IMR-90 (cell line): ENCODE data around the gene F2. TPM values are rescaled to one million over a fixed set of nuclear protein-coding genes. Genes with fewer than 3 reads are reported as not detected.

Source experiments
- ATAC-seq: fragments of 200-7000 bp; cut with Tn5 transposase; 2 replicates; pipeline ENCODE4 v1.9.1; 2020; ENCODE audit warnings: low read depth, mild to moderate bottlenecking, moderate library complexity
- BruUV-seq: library from RNA; stranded (reverse); fragments of 400-500 nt; replicated peaks from 2 replicates; lab custom pipeline; 2021; lab: Mats Ljungman, UMichigan
- CTCF ChIA-PET: fragments of 300-600 bp; formaldehyde crosslinking; extraction: SDS; loops from one replicate; lab custom pipeline; 2021; ENCODE audit warnings: antibody characterized with exemption; lab: Yijun Ruan, JAX
- POLR2A ChIA-PET: fragments of 300-600 bp; sonication (Branson Sonifier 250); formaldehyde crosslinking; loops from one replicate; lab custom pipeline; 2022; ENCODE audit warnings: antibody characterized with exemption; ENCODE audit not compliant: unreplicated experiment; lab: Charles Lee
- DNase-seq: peaks from one replicate; pipeline ENCODE4 v3.0.0; 2013
- H2AFZ ChIP-seq: replicated peaks from 2 replicates; pipeline ENCODE3; 2013; ENCODE audit warnings: low read length, mild to moderate bottlenecking; ENCODE audit not compliant: poor library complexity
- H2AK5ac ChIP-seq: 2 replicates; pipeline ENCODE4 v1.6.1; 2013; ENCODE audit warnings: low read depth, low read length, inconsistent platforms
- H2AK9ac ChIP-seq: replicated peaks from 2 replicates; pipeline ENCODE3; 2013; ENCODE audit warnings: mild to moderate bottlenecking, low read depth, low read length, moderate library complexity; ENCODE audit not compliant: poor library complexity
- H2BK120ac ChIP-seq: 2 replicates; pipeline ENCODE4 v1.6.1; 2013; ENCODE audit warnings: low read depth, low read length, inconsistent platforms
- H2BK15ac ChIP-seq: 3 replicates; pipeline ENCODE4 v1.6.1; 2013; ENCODE audit warnings: low read depth, low read length, inconsistent platforms
- H2BK20ac ChIP-seq: 2 replicates; pipeline ENCODE4 v1.6.1; 2013; ENCODE audit warnings: low read depth, mild to moderate bottlenecking, inconsistent platforms, low read length, moderate library complexity
- H2BK5ac ChIP-seq: 2 replicates; pipeline ENCODE4 v1.6.1; 2013; ENCODE audit warnings: mild to moderate bottlenecking, low read depth, low read length, inconsistent platforms; ENCODE audit not compliant: poor library complexity, severe bottlenecking
- H3K14ac ChIP-seq: replicated peaks from 2 replicates; pipeline ENCODE4 v1.6.1; 2013; ENCODE audit warnings: low read depth, low read length, inconsistent platforms
- H3K18ac ChIP-seq: 2 replicates; pipeline ENCODE4 v1.6.1; 2013; ENCODE audit warnings: low read depth, low read length, control low read depth
- H3K23ac ChIP-seq: 2 replicates; pipeline ENCODE4 v1.6.1; 2013; ENCODE audit warnings: low read depth, low read length, inconsistent platforms
- H3K27ac ChIP-seq: 2 replicates; pipeline ENCODE4 v1.5.1; 2013; ENCODE audit warnings: mild to moderate bottlenecking, control low read depth, low read length; ENCODE audit not compliant: insufficient read depth
- H3K27me3 ChIP-seq: 2 replicates; pipeline ENCODE4 v1.6.1; 2013; ENCODE audit warnings: low read length; ENCODE audit not compliant: control insufficient read depth, insufficient read depth
- H3K36me3 ChIP-seq: 2 replicates; pipeline ENCODE4 v1.6.1; 2013; ENCODE audit warnings: low read length, mixed read lengths; ENCODE audit not compliant: control insufficient read depth, insufficient read depth
- H3K4ac ChIP-seq: 2 replicates; pipeline ENCODE4 v1.6.1; 2013; ENCODE audit warnings: low read depth, low read length, inconsistent platforms
- H3K4me1 ChIP-seq: 2 replicates; pipeline ENCODE4 v1.6.1; 2013; ENCODE audit warnings: low read length, mixed read lengths; ENCODE audit not compliant: control insufficient read depth, insufficient read depth
- H3K4me2 ChIP-seq: 2 replicates; pipeline ENCODE4 v1.6.1; 2013; ENCODE audit warnings: low read depth, mild to moderate bottlenecking, control low read depth, low read length, moderate library complexity
- H3K4me3 ChIP-seq: 2 replicates; pipeline ENCODE4 v1.5.1; 2013; ENCODE audit warnings: low read depth, mild to moderate bottlenecking, control low read depth, low read length, moderate library complexity; ENCODE audit not compliant: insufficient read depth
- H3K56ac ChIP-seq: 2 replicates; pipeline ENCODE4 v1.6.1; 2013; ENCODE audit warnings: low read length, inconsistent platforms; ENCODE audit not compliant: insufficient read depth; ENCODE audit errors: extremely low read depth
- H3K79me1 ChIP-seq, 2 experiments: 2 replicates each; pipeline ENCODE4 v1.6.1; 2013; ENCODE audit warnings: low read length in 2 of 2, inconsistent platforms in 1 of 2, low read depth in 1 of 2
- H3K9ac ChIP-seq: 2 replicates; pipeline ENCODE4 v1.6.1; 2013; ENCODE audit warnings: low read depth, low read length, control low read depth
- H3K9me1 ChIP-seq: 2 replicates; pipeline ENCODE4 v1.6.1; 2013; ENCODE audit warnings: low read length, inconsistent platforms; ENCODE audit not compliant: insufficient read depth
- H3K9me3 ChIP-seq: 2 replicates; pipeline ENCODE4 v1.6.1; 2013; ENCODE audit warnings: low read length; ENCODE audit not compliant: control insufficient read depth, insufficient read depth
- H4K20me1 ChIP-seq: 2 replicates; pipeline ENCODE4 v1.6.1; 2013; ENCODE audit warnings: low read length, inconsistent platforms; ENCODE audit not compliant: insufficient read depth
- H4K5ac ChIP-seq: 2 replicates; pipeline ENCODE4 v1.6.1; 2013; ENCODE audit warnings: mild to moderate bottlenecking, low read depth, low read length, control low read depth
- H4K8ac ChIP-seq, 2 experiments: 2 replicates each; pipeline ENCODE4 v1.6.1; 2013; ENCODE audit warnings: low read depth in 2 of 2, low read length in 2 of 2, control low read depth in 1 of 2, inconsistent platforms in 1 of 2
- H4K91ac ChIP-seq: 2 replicates; pipeline ENCODE4 v1.6.1; 2013; ENCODE audit warnings: low read depth, low read length, inconsistent platforms; ENCODE audit not compliant: insufficient read depth
- MAZ ChIP-seq: IDR thresholded peaks from 2 replicates; pipeline ENCODE4 v1.6.1; 2012; ENCODE audit warnings: low read depth, mild to moderate bottlenecking, low read length, improper control_type of control experiment, moderate library complexity, borderline replicate concordance
- WGBS, 2 experiments: methylation state at CpG; one replicate each; pipeline versions ENCODE4 v1.1.5 to v1.1.7; 2013; ENCODE audit warnings: missing lambda C conversion rate in 2 of 2; ENCODE audit not compliant: insufficient read length in 1 of 2; ENCODE audit errors: extremely low coverage in 2 of 2; 5-methylcytosine and 5-hydroxymethylcytosine counted together
- dilution Hi-C: fragments of 300-500 bp; cut with HindIII; formaldehyde crosslinking; loops from one replicate; pipeline ENCODE4 v1.14.3; 2018; ENCODE audit warnings: low sequenced_read_pairs; ENCODE audit not compliant: unreplicated experiment
- in situ Hi-C: fragments of 300-500 bp; cut with MboI; formaldehyde crosslinking; loops from 3 replicates; pipeline ENCODE4 v1.14.3; 2019; ENCODE audit warnings: low sequenced_read_pairs, inconsistent platforms, mixed read lengths
- intact Hi-C: fragments of 100-400 bp; cut with micrococcal nuclease; formaldehyde crosslinking; loops from 2 replicates; pipeline ENCODE4 v1.10.0; 2022
- polyA plus RNA-seq, 3 experiments: library from polyadenylated mRNA; depleted of rRNA; stranded (reverse); fragments of >200 nt; gene quantifications; 2 replicates each; pipeline ENCODE4 v1.2.3, GENCODE V29; 2012; ENCODE audit warnings: low replicate concordance in 1 of 3
- total RNA-seq: library from RNA; depleted of rRNA; stranded (reverse); fragments of >200 nt; gene quantifications from 2 replicates; pipeline ENCODE4 v1.2.3, GENCODE V29; 2012
- TF ChIP-seq, protein P1 (sequence below): conservative IDR thresholded peaks from 2 replicates; pipeline ENCODE4 v1.5.1; 2012; ENCODE audit warnings: mild to moderate bottlenecking, low read depth, low read length, improper control_type of control experiment

Gene F2
- total and polyA plus RNA-seq, 2 of the 4 experiments (the other 2 are of a cell fraction) = not detected

DNA sequence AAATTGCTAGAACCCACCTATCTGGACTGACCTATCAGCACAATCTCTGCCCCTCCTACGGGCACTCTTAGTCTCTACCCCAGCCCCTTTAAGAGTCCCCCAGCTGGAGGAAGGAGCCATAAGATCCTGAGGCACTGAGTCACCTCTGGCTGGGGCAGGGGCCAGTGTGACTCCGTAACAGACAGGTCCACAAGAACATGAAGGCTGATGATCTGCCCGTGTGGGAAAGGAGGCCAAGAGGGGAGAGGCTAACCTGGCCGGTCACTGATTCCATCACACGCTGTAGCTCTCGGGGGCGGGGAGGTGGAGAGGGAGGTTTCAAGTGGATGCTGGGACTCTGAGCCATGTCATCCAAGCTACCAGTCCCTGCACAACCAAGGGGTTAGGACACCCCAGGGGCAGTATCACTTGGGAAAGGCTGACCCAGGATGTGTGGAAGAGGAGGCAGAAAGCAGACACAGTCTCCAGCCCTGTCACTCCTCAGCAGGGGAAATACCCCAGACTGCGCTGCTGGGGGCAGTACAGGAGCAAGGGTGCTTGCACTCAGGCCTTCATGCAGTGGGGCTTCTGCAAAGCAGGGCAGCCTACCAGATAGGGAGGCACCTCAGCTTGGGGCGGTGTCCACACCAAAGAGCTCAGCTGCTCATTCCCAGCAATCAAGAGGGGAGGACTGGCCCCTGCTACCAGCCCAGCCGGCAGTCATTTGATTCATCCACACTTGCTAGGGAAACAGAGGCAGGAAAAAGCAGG lies 40.8 kb upstream of the F2 start:
- ATAC-seq (no peak), DNase-seq (peak; percentile 60)
- Histone ChIP-seq H3K4me1 (peaks cover 11% of the 10 kb centered on the region), H3K23ac (no peak overlapping the region), H3K18ac (no peak overlapping the region), H4K8ac (no peak overlapping the region), H4K5ac (no peak overlapping the region), H3K4me2 (no peak overlapping the region), H2AK5ac (no peak overlapping the region), H2AK9ac (no peak overlapping the region), H3K27me3 (no peaks in the 10 kb centered on the region), H3K79me1 (peaks cover under 1 to 17% of the 10 kb centered on the region in 2 experiments; a peak in 2 of 4 replicates), H2BK20ac (no peak overlapping the region), H3K14ac (no peak overlapping the region), H3K9me3 (no peaks in the 10 kb centered on the region), H2BK15ac (no peak overlapping the region), H2BK120ac (no peak overlapping the region), H2AFZ (no peak overlapping the region), H3K4me3 (no peak overlapping the region), H3K27ac (no peak overlapping the region), H3K56ac (no peak overlapping the region), H3K36me3 (peaks cover 60% of the 10 kb centered on the region), H3K9ac (no peak overlapping the region), H4K20me1 (peaks cover 7% of the 10 kb centered on the region; the same call in 1 of the 2 replicates), H3K9me1 (peaks cover 12% of the 10 kb centered on the region; the same call in 1 of the 2 replicates), H3K4ac (no peak overlapping the region), H2BK5ac (no peak overlapping the region), H4K91ac (no peak overlapping the region)
- dilution Hi-C loops (no loop called here), intact Hi-C loops (no loop called here), in situ Hi-C loops (no loop called here)
- ChIA-PET POLR2A (interaction anchor here (0.5 kb wide), 1 partner anchor 583 kb away, joined by 3 read pairs; no protein-coding TSS in a partner anchor), CTCF (no interaction called here)
- TF ChIP-seq, protein P1, sequence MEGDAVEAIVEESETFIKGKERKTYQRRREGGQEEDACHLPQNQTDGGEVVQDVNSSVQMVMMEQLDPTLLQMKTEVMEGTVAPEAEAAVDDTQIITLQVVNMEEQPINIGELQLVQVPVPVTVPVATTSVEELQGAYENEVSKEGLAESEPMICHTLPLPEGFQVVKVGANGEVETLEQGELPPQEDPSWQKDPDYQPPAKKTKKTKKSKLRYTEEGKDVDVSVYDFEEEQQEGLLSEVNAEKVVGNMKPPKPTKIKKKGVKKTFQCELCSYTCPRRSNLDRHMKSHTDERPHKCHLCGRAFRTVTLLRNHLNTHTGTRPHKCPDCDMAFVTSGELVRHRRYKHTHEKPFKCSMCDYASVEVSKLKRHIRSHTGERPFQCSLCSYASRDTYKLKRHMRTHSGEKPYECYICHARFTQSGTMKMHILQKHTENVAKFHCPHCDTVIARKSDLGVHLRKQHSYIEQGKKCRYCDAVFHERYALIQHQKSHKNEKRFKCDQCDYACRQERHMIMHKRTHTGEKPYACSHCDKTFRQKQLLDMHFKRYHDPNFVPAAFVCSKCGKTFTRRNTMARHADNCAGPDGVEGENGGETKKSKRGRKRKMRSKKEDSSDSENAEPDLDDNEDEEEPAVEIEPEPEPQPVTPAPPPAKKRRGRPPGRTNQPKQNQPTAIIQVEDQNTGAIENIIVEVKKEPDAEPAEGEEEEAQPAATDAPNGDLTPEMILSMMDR = 0 out of 2 replicates have a peak, but pooled peaks have one; percentile 4
- TF ChIP-seq MAZ = no peak
- 77% methylated on average over 3 of the region's 10 CpGs; no CpG with 5 or more reads in 1 of the 2 experiments for WGBS, 2 experiments
- no TSS peak for BruUV-seq
